PC-3 (cell line): ENCODE measurements around the gene SYS1.

ENCODE experiments used
- EZH2 ChIP-seq: fragments of 300-600 bp; sonication (generic); IDR thresholded peaks from one replicate; pipeline ENCODE4 v1.6.1; 2017; ENCODE audit warnings: antibody characterized with exemption, mild to moderate bottlenecking, low read length; ENCODE audit not compliant: unreplicated experiment
- EZH2phosphoT487 ChIP-seq: fragments of 300-600 bp; sonication (generic); IDR thresholded peaks from 2 replicates; pipeline ENCODE4 v1.6.1; 2018; ENCODE audit warnings: mild to moderate bottlenecking, antibody characterized with exemption, low read length, borderline replicate concordance
- TF ChIP-seq, protein P1 (sequence below): fragments of 300-600 bp; sonication (generic); conservative IDR thresholded peaks from 2 replicates; pipeline ENCODE4 v1.5.1; 2017; ENCODE audit warnings: antibody characterized with exemption, low read depth, mild to moderate bottlenecking, low read length

DNA sequence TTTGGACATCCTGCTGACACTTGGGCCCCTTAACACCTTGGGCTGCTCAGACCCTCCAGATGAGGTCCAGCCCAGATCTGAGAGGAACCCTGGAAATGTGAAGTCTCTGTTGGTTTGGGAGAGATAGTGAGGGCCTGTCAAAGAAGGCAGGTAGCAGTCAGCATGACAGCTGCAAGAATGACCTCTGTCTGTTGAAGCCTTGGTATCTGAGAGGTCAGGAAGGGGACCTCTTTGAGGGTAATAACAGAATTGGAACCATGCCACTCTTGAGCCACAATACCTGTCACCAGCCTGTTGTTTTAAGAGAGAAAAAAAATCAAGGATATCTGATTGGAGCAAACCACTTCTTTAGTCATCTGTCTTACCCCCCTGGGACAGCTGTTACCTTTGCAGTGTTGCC is 4.2 kb downstream of the SYS1 start:
- TF ChIP-seq, protein P1, sequence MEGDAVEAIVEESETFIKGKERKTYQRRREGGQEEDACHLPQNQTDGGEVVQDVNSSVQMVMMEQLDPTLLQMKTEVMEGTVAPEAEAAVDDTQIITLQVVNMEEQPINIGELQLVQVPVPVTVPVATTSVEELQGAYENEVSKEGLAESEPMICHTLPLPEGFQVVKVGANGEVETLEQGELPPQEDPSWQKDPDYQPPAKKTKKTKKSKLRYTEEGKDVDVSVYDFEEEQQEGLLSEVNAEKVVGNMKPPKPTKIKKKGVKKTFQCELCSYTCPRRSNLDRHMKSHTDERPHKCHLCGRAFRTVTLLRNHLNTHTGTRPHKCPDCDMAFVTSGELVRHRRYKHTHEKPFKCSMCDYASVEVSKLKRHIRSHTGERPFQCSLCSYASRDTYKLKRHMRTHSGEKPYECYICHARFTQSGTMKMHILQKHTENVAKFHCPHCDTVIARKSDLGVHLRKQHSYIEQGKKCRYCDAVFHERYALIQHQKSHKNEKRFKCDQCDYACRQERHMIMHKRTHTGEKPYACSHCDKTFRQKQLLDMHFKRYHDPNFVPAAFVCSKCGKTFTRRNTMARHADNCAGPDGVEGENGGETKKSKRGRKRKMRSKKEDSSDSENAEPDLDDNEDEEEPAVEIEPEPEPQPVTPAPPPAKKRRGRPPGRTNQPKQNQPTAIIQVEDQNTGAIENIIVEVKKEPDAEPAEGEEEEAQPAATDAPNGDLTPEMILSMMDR = no peak
- no peak for TF ChIP-seq EZH2phosphoT487
- TF ChIP-seq EZH2 = no peak
